Glomerular visceral epithelial cell (primary cell): ENCODE data around the gene MAN1C1.

Experiments
- DNase-seq: peaks from one replicate; pipeline ENCODE4 v3.0.0-alpha.2; 2016; ENCODE audit errors: extremely low spot score

The MAN1C1 gene

GRCh38 chr1:25817840-25818501 is 201.4 kb downstream of the MAN1C1 start:
- no peak for DNase-seq

- no peak for DNase-seq
Measured at GRCh38 chr1:25818569-25818968, 202.0 kb downstream of the MAN1C1 start.

- DNase-seq, result peak; percentile 89
Measured at GRCh38 chr1:25819491-25820246, 203.1 kb downstream of the MAN1C1 start, which contains the start of gene MTFR1L. Gene MTFR1L (plus strand): TSS chr1:25819954. CDS start chr1:25823105, 3,151 bp downstream.

- DNase-seq, result peak; percentile 57
Measured at GRCh38 chr1:25820247-25821111, 203.9 kb downstream of the MAN1C1 start.

- no peak for DNase-seq
Measured at GRCh38 chr1:25821112-25821476, 204.5 kb downstream of the MAN1C1 start.

GRCh38 chr1:25821630-25822091 is 205.1 kb downstream of the MAN1C1 start:
- peak; percentile 43 for DNase-seq

GRCh38 chr1:25825605-25826004 is 209.0 kb downstream of the MAN1C1 start:
- DNase-seq, result no peak

GRCh38 chr1:25826571-25826970 is 210.0 kb downstream of the MAN1C1 start:
- no peak for DNase-seq

- no peak for DNase-seq
Measured at GRCh38 chr1:25828491-25828890, 211.9 kb downstream of the MAN1C1 start.

- DNase-seq, result no peak
Measured at GRCh38 chr1:25829046-25829445, 212.5 kb downstream of the MAN1C1 start.

- no peak for DNase-seq
Measured at GRCh38 chr1:25831569-25832196, 215.1 kb downstream of the MAN1C1 start.

GRCh38 chr1:25832336-25833037 is 215.9 kb downstream of the MAN1C1 start:
- no peak for DNase-seq

- DNase-seq, result no peak
Measured at GRCh38 chr1:25833158-25833557, 216.6 kb downstream of the MAN1C1 start.
